ENCODE results near the gene YAP1. TPM values are rescaled to one million over a fixed set of nuclear protein-coding genes. Genes with fewer than 3 reads are reported as not detected.

Gene YAP1
- total RNA-seq, 1 donor from 2014 or later = 135 TPM

- no peak for DNase-seq (ENCODE audit: low spot score)
Observed at GRCh38 chr11:102116453-102117205, 6.4 kb downstream of the YAP1 start.

DNA sequence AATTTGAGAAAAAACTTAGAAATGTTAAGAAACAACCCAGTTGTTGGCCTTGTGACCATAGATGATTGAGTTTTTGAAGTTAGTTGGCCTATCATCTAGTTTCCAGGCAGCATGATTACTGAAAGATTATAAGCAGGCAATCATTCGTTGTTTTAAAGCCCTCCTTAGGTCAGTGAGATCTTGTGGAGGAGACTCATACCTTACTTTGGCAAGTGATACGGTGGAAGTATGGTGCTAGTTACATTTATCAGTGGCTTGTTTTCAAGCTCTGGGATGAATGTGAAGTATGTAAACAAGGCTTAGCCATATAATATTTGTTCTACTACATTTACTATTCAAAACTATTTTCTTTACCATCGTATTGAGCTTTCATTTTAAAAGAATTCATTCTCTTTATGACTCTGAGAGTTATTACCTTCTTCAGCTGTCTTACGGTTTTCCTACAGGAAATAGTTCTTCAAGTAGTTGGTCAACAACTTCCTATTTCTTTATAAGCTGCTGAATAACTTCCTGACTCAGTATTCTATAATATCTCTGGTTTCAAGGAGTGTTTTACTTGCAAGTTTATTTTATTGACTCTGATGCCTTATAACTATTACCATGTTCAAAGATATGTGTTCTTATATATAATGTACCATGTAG, 7.3 kb downstream of the YAP1 start:
- DNase-seq (ENCODE audit: low spot score) = no peak

- DNase-seq (ENCODE audit: low spot score) = no peak
Observed at GRCh38 chr11:102118937-102119336, 8.7 kb downstream of the YAP1 start.

- no peak for DNase-seq (ENCODE audit: low spot score)
Observed at GRCh38 chr11:102119997-102120396, 9.8 kb downstream of the YAP1 start.

GRCh38 chr11:102120437-102120973, 10.3 kb downstream of the YAP1 start:
- DNase-seq (ENCODE audit: low spot score) = no peak

DNA sequence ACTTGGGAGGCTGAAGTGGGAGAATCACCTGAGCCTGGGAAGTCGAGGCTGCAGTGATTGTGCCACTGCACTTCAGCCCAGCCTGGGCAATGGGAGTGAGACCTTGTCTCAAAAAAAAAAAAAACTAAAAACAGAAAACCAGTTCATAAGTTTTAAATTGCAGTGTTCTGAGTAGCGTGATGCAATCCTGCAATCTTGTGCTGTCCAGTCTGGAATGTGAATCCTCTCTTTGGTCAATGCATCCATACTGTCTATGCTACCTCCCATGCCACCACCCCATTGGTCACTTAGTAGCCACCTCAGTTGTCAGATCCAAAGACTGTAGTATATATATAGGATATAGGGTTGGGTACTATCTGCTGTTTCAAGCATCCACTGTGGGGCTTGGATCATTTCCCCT, 11.1 kb downstream of the YAP1 start:
- DNase-seq (ENCODE audit: low spot score) = no peak

- no peak for DNase-seq (ENCODE audit: low spot score)
Observed at GRCh38 chr11:102134597-102134996, 24.4 kb downstream of the YAP1 start.

- no peak for DNase-seq (ENCODE audit: low spot score)
Observed at GRCh38 chr11:102135256-102135655, 25.0 kb downstream of the YAP1 start.

GRCh38 chr11:102138223-102138622, 28.0 kb downstream of the YAP1 start:
- no peak for DNase-seq (ENCODE audit: low spot score)

- no peak for DNase-seq (ENCODE audit: low spot score)
Observed at GRCh38 chr11:102138670-102139069, 28.4 kb downstream of the YAP1 start.

DNA sequence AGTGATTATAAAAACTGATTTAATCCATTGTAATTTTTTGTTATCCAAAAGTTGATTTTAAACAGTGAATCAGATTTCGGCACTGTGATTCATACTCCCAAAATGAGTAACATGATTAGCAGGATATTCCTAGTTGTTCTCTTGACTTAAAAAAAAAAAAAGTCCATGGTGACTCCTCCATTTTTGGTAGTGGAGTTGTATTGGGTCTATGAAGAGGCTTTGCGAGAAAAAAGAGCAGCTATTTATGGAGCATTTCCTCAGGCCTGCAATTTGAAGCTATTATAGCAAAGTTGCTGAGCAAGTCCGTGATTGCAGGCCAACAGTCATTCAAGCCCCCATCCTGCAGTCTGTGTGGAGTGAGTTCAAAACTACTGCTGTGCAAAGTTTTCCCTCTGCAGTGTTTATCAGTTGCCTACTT, 28.8 kb downstream of the YAP1 start:
- DNase-seq (ENCODE audit: low spot score) = no peak

- DNase-seq (ENCODE audit: low spot score) = no peak
Observed at GRCh38 chr11:102142333-102142732, 32.1 kb downstream of the YAP1 start.

DNA sequence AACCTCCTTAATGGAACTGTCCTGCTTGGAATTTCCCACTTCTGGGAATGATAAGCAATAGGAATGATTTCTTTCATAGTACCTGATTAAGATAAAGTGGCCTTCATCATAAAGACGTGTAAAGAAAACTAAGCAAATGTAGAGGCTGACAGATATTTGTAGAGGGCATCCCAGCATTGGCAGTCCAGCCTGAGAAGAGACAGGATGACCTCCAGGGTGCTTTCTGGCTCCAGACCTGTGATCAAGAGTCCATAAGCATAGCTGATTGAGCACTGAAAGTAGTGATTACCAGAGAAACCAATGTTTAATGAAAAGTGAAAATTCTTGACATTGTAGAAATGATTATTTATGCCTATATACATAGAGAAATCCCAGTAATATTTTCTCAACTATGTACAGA, 33.6 kb downstream of the YAP1 start:
- DNase-seq (ENCODE audit: low spot score) = no peak

DNA sequence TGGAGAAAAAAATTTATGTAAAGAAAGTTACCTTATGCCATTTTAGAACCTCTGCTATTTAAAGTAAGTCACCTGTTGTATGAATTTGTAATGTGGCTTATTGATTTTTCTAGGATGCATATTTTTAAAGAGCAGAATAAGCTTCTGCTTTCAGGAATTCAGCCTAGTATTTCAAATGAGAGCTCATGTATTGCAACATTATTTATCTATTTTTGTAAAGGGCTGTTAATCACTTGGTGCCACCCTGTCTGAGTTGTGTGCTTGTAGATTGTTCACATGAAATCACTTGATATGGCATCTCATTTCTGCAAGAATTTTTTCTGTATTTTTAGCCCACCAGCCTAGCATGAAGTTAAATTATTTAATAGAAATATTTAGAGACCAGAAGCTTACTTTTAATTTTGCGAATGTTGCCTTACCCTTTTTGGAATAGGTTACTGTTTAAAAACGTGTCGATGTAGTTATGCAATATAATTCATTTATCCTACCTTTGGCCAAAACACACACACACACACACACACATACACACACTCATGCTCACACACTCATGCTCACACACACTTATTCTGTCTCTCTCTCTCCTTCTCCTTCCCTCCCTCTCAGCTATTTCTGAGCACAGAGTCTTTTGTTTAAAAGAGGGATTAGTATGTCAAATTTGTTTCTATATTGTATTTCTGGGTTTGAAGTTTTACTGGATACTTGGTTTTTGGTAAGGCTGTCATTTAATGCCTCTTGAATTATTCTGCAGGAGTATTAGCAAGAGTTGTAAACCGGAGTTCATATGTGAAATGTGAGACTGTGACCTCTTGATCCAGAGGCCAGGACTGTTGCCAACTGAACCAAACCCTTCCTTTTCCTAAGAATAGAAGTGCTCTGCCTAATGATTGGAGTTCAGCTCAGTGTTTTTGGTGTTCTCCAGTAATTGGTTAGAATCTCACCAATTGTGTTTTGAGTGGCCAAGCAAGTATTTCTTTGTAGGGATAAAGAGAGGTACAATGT, 34.4 kb downstream of the YAP1 start:
- no peak for DNase-seq (ENCODE audit: low spot score)

- no peak for DNase-seq (ENCODE audit: low spot score)
Observed at GRCh38 chr11:102147015-102147414, 36.8 kb downstream of the YAP1 start.

DNA sequence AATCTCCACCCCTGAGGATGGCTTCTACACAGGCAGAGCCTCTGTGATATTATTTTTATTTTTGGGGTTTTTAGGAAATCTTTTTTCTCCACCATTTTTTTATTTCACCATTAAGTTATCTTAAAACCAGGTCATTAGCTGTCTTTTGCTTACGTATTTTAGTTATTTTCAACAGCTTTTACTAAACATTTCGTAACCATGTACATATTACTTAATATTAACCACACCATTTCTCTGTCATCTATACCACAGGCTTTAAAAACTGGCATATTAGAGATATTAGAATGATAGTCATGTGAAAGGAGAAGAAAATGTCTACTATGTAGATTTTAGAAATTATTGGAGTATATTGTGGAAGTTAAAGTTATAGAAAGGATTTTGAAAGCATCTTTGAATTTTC, 37.4 kb downstream of the YAP1 start:
- DNase-seq (ENCODE audit: low spot score) = no peak

- no peak for DNase-seq (ENCODE audit: low spot score)
Observed at GRCh38 chr11:102148059-102148458, 37.8 kb downstream of the YAP1 start.

- DNase-seq (ENCODE audit: low spot score) = no peak
Observed at GRCh38 chr11:102151784-102152525, 41.7 kb downstream of the YAP1 start.

GRCh38 chr11:102153082-102153481, 42.8 kb downstream of the YAP1 start:
- DNase-seq (ENCODE audit: low spot score) = no peak

DNA sequence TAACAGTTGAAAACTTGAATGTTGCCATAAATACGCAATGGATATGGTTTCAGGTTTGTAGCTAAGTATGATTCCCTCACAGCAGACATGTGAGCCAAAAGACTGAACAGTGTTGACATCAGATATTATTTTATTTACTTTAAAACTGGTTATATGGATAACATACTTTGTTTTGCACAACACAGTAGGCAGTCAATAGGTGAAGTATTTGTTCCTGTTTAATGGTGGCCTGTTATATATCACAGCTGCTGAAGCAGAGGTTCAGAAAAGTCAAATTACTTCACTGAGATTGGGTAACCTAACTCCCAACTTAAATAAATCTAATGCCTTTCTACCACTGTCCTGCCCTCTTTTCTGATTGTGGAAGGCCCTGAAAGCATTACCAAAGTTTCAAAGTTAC, 44.6 kb downstream of the YAP1 start:
- DNase-seq (ENCODE audit: low spot score) = no peak

DNA sequence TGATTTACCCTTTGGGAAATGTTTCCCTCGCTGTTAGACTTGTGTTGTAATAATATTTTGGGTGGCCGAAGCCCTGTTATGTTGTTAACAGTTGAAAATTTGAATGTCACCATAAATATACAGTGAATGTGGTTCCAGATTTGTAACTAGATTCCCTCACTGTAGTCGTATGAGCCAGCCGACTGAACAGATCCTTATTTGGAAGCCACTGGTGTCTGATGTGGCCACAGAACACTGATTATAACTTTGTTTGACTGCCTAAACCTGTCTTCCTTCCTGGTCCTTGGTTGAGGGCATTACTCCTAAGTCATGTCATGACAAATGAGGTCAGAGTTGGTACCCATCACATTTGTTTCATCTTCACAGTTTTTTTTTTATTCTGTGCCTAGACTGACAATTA, 45.4 kb downstream of the YAP1 start:
- no peak for DNase-seq (ENCODE audit: low spot score)

All from mesenteric fat pad (tissue), 1 donor.